Measurements from ENCODE around the gene ZBTB8A.

DNA sequence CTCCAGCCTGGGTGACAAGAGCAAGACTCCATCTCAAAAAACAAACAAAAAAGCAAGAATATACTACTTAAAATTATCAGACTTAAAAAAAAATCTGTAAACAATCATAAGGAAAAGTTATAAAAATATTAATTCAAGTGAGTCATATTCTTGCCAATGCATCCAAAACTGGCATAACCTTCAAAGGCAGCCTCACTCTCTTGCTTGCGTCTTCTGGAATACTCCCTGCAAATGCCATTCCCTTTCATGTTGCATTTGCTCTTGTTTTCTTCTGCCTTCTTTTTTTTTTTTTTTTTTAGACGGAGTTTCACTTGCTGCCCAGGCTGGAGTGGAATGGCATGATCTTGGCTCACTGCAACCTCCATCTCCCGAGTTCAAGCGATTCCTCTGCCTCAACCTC lies 32.2 kb upstream of the ZBTB8A start:
- TF ChIP-seq CTCF (IDR thresholded peaks at IDR 0.05) = no peak
- TF ChIP-seq POLR2A (IDR thresholded peaks at IDR 0.05) = no peak

All from adrenal gland (tissue), 5 donors.